Measurements from ENCODE around the gene SLC5A3. TPM values are rescaled to one million over a fixed set of nuclear protein-coding genes. Genes with fewer than 3 reads are reported as not detected.

Gene SLC5A3
- total and polyA plus RNA-seq, 2 experiments from 2014 or later: 6.2 to 32.7 TPM

GRCh38 chr21:34120867-34121266, 47.5 kb downstream of the SLC5A3 start:
- no peaks in the 10 kb centered on the region for H3K9me2 ChIP-seq (ENCODE audit: insufficient read depth)
- peaks cover 27% of the 10 kb centered on the region for H3K36me3 Mint-ChIP-seq (ENCODE audit: low read depth)
- no peak overlapping the region for H2AFZ ChIP-seq
- no peaks in the 10 kb centered on the region for H3K27me3 Mint-ChIP-seq (ENCODE audit: insufficient read depth, low read depth, poor library complexity)
- H3K4me3 Mint-ChIP-seq: no peak overlapping the region
- H3K27ac Mint-ChIP-seq: no peak overlapping the region
- H3K4me1 Mint-ChIP-seq: peaks cover 13% of the 10 kb centered on the region
- H3K27ac ChIP-seq (ENCODE audit: low read depth): no peak overlapping the region
- H3K4me1 ChIP-seq (ENCODE audit: insufficient read depth): peaks cover 22% of the 10 kb centered on the region; the same call in 1 of the 2 replicates
- no peaks in the 10 kb centered on the region for H3K36me3 ChIP-seq (ENCODE audit: insufficient read depth)
- no peaks in the 10 kb centered on the region for H3F3A ChIP-seq (replicated peaks; ENCODE audit: low read depth)
- DNase-seq (ENCODE audit: low spot score): no peak
- no peaks in the 10 kb centered on the region for H3K27me3 ChIP-seq (ENCODE audit: insufficient read depth)
- peaks cover 3% of the 10 kb centered on the region; the same call in 1 of the 3 replicates for H3K9me3 Mint-ChIP-seq
- ATAC-seq: no peak
- no peak overlapping the region for H3K4me3 ChIP-seq
- H3K79me2 ChIP-seq (replicated peaks; ENCODE audit: insufficient read depth): peaks cover 99% of the 10 kb centered on the region
- peaks cover 22% of the 10 kb centered on the region for H4K20me1 ChIP-seq (replicated peaks; ENCODE audit: insufficient read depth)
- TF ChIP-seq POLR2AphosphoS5 (IDR thresholded peaks at IDR 0.05; ENCODE audit: low read depth): no peak
- TF ChIP-seq ZNF462 (CRISPR knock-in tag; IDR thresholded peaks at IDR 0.05): no peak
- TF ChIP-seq ZNF114 (CRISPR knock-in tag; IDR thresholded peaks at IDR 0.05): no peak
- TF ChIP-seq CREB1 (CRISPR knock-in tag; IDR thresholded peaks at IDR 0.05; ENCODE audit: low read depth): no peak
- TF ChIP-seq STAT1 (IDR thresholded peaks at IDR 0.05; ENCODE audit: unreplicated experiment): no peak
- TF ChIP-seq JUNB (IDR thresholded peaks at IDR 0.05; ENCODE audit: unreplicated experiment): no peak
- no peak for TF ChIP-seq EZH2 (IDR thresholded peaks at IDR 0.05; ENCODE audit: low read depth, unreplicated experiment)
- TF ChIP-seq ETS1 (IDR thresholded peaks at IDR 0.05): no peak
- no peak for TF ChIP-seq EZH2phosphoT487 (IDR thresholded peaks at IDR 0.05; ENCODE audit: unreplicated experiment)
- no peak for TF ChIP-seq REST (IDR thresholded peaks at IDR 0.05; ENCODE audit: unreplicated experiment)
- no peak for TF ChIP-seq CTCF (conservative IDR thresholded peaks at IDR 0.05; ENCODE audit: low read depth in 2 of 2)
- TF ChIP-seq NANOG (IDR thresholded peaks at IDR 0.05; ENCODE audit: borderline replicate concordance): no peak
- TF ChIP-seq ZNF331 (CRISPR knock-in tag; IDR thresholded peaks at IDR 0.05; ENCODE audit: low read depth): no peak
- no peak overlapping the region for H3K4me2 ChIP-seq

Measured in GM23338 (cell line).